Stimulated activated CD4-positive, alpha-beta T cell treated with anti-CD3 and anti-CD28 coated beads, Interleukin-2, amount 100 ng/mL, for 4 hours (primary cell): ENCODE measurements around the gene MTNR1A.
"Not testable (repeated sequence)": the region's sequence is repeated elsewhere in the genome, so short reads cannot be mapped to it uniquely, and the experiment has no call there.

ENCODE experiments used
- DNase-seq: peaks from one replicate; pipeline ENCODE4 v3.0.0-alpha.2; 2020; ENCODE audit warnings: low read depth

MTNR1A gene

GRCh38 chr4:186561748-186562147 is 6.4 kb upstream of the MTNR1A start:
- DNase-seq = no peak

GRCh38 chr4:186560647-186561046 is 5.3 kb upstream of the MTNR1A start:
- no peak for DNase-seq

- no peak for DNase-seq
Observed at GRCh38 chr4:186557486-186557885, 2.1 kb upstream of the MTNR1A start.

- DNase-seq = no peak
Observed at GRCh38 chr4:186557061-186557460, 1.7 kb upstream of the MTNR1A start.

- DNase-seq = no peak
Observed at GRCh38 chr4:186554539-186554913, 841 bp downstream of the MTNR1A start.

- no peak for DNase-seq
Observed at GRCh38 chr4:186553717-186554116, 1.6 kb downstream of the MTNR1A start.

GRCh38 chr4:186551849-186552248 is 3.5 kb downstream of the MTNR1A start:
- DNase-seq = no peak

- DNase-seq = no peak
Observed at GRCh38 chr4:186545436-186545835, 9.9 kb downstream of the MTNR1A start.

- DNase-seq = no peak
Observed at GRCh38 chr4:186543206-186543605, 12.2 kb downstream of the MTNR1A start.

GRCh38 chr4:186541801-186542200 is 13.6 kb downstream of the MTNR1A start:
- DNase-seq = no peak

- DNase-seq = no peak
Observed at GRCh38 chr4:186537843-186538521, 17.4 kb downstream of the MTNR1A start.

GRCh38 chr4:186536285-186536684 is 19.1 kb downstream of the MTNR1A start:
- no peak for DNase-seq

- DNase-seq = no peak
Observed at GRCh38 chr4:186534056-186534455, 21.3 kb downstream of the MTNR1A start.

GRCh38 chr4:186523927-186524326 is 31.4 kb downstream of the MTNR1A start:
- DNase-seq = not testable (repeated sequence)

GRCh38 chr4:186516287-186516686 is 39.1 kb downstream of the MTNR1A start:
- no peak for DNase-seq

- DNase-seq = no peak
Observed at GRCh38 chr4:186514271-186514950, 41.0 kb downstream of the MTNR1A start.

GRCh38 chr4:186504771-186505170 is 50.6 kb downstream of the MTNR1A start:
- DNase-seq = not testable (repeated sequence)

GRCh38 chr4:186502231-186502630 is 53.1 kb downstream of the MTNR1A start:
- DNase-seq = no peak

- no peak for DNase-seq
Observed at GRCh38 chr4:186501554-186501953, 53.8 kb downstream of the MTNR1A start.

- DNase-seq = no peak
Observed at GRCh38 chr4:186500721-186501304, 54.6 kb downstream of the MTNR1A start.

- no peak for DNase-seq
Observed at GRCh38 chr4:186499467-186499866, 55.9 kb downstream of the MTNR1A start.

- no peak for DNase-seq
Observed at GRCh38 chr4:186497043-186497442, 58.3 kb downstream of the MTNR1A start.

GRCh38 chr4:186494496-186494895 is 60.9 kb downstream of the MTNR1A start:
- no peak for DNase-seq
